ENCODE results near the gene OSBPL1A. TPM values are rescaled to one million over a fixed set of nuclear protein-coding genes. Genes with fewer than 3 reads are reported as not detected.

The OSBPL1A gene
- polyA plus RNA-seq, 2 of the 4 experiments (the other 2 are of a cell fraction) = 10.5 to 22.1 TPM

GRCh38 chr18:24201699-24202687, 195.6 kb downstream of the OSBPL1A start:
- WGBS (ENCODE audit: missing lambda C conversion rate) = 68% methylated on average over 8 of the region's 8 CpGs
- DNase-seq (ENCODE audit: low read depth in 1 of 2, low spot score in 1 of 2) (no peak), ATAC-seq (no peak), FAIRE-seq (no peak)
- Histone ChIP-seq H3K4me2 (no peak overlapping the region), H3K4me1 (no peaks in the 10 kb centered on the region), H3K9me3 (no peaks in the 10 kb centered on the region), H3K4me3 (no peak overlapping the region), H3K27ac (no peak overlapping the region)
- ChIA-PET POLR2A (interaction anchor here (0.9 kb wide), 1 partner anchor 64 kb away, joined by 3 read pairs; the partner anchor contains the start of gene CABYR), CTCF (interaction anchor here (1.0 kb wide), 1 partner anchor 10 kb away, joined by 3 read pairs; no protein-coding TSS in a partner anchor)
- TF ChIP-seq CHD4 (IDR thresholded peaks at IDR 0.05; ENCODE audit: borderline replicate concordance) (no peak), GATA3 (IDR thresholded peaks at IDR 0.05; ENCODE audit: borderline replicate concordance) (no peak), HDAC2 (IDR thresholded peaks at IDR 0.05) (no peak), EHMT2 (IDR thresholded peaks at IDR 0.05; ENCODE audit: low read depth) (no peak), ZC3H11A (IDR thresholded peaks at IDR 0.05) (no peak), RCOR1 (IDR thresholded peaks at IDR 0.05; ENCODE audit: low read depth, low read length) (no peak), TFCP2L1 (CRISPR knock-in tag; IDR thresholded peaks at IDR 0.05) (no peak), KDM5A (IDR thresholded peaks at IDR 0.05) (no peak), E2F6 (IDR thresholded peaks at IDR 0.05; ENCODE audit: borderline replicate concordance, low read depth) (no peak), RNF2 (IDR thresholded peaks at IDR 0.05; ENCODE audit: borderline replicate concordance, low read depth) (no peak), USF2 (IDR thresholded peaks at IDR 0.05) (no peak), HOXA7 (CRISPR knock-in tag; IDR thresholded peaks at IDR 0.05) (no peak), REST (IDR thresholded peaks at IDR 0.05) (no peak), NR3C1 (IDR thresholded peaks at IDR 0.05) (no peak), PHF8 (IDR thresholded peaks at IDR 0.05; ENCODE audit: borderline replicate concordance, low read depth) (no peak), ZNF302 (CRISPR knock-in tag; IDR thresholded peaks at IDR 0.05) (no peak), EP300 (IDR thresholded peaks at IDR 0.05) (no peak), RAD21 (conservative IDR thresholded peaks at IDR 0.05 in 1 of 2, IDR thresholded peaks at IDR 0.05 in 1 of 2) (no peak)

- Histone ChIP-seq H3K9me3 (no peaks in the 10 kb centered on the region), H3K4me1 (no peaks in the 10 kb centered on the region), H3K27ac (no peak overlapping the region), H3K4me2 (no peak overlapping the region), H3K4me3 (no peak overlapping the region)
- 80% methylated on average over 11 of the region's 11 CpGs for WGBS (ENCODE audit: missing lambda C conversion rate)
- FAIRE-seq (no peak), DNase-seq (ENCODE audit: low read depth in 1 of 2, low spot score in 1 of 2) (no peak), ATAC-seq (no peak)
- ChIA-PET CTCF (interaction anchor here (1.0 kb wide), 1 partner anchor 107 kb away, joined by 3 read pairs; no protein-coding TSS in a partner anchor), POLR2A (no interaction called here)
- TF ChIP-seq ELK1 (IDR thresholded peaks at IDR 0.05; ENCODE audit: low read depth, low read length) = no peak
- TF ChIP-seq ZFP36 (IDR thresholded peaks at IDR 0.05; ENCODE audit: borderline replicate concordance, partially characterized antibody) = no peak
- no peak for TF ChIP-seq POLR2AphosphoS2 (conservative IDR thresholded peaks at IDR 0.05; ENCODE audit: low read length)
- TF ChIP-seq RCOR1 (IDR thresholded peaks at IDR 0.05; ENCODE audit: low read depth, low read length) = no peak
- TF ChIP-seq RFX5 (IDR thresholded peaks at IDR 0.05) = no peak
- TF ChIP-seq RAD21 (conservative IDR thresholded peaks at IDR 0.05 in 1 of 2, IDR thresholded peaks at IDR 0.05 in 1 of 2) = no peak
- TF ChIP-seq ZNF302 (CRISPR knock-in tag; IDR thresholded peaks at IDR 0.05) = no peak
- no peak for TF ChIP-seq RNF2 (IDR thresholded peaks at IDR 0.05; ENCODE audit: borderline replicate concordance, low read depth)
- TF ChIP-seq NFE2L2 (conservative IDR thresholded peaks at IDR 0.05; ENCODE audit: low read length) = no peak
- TF ChIP-seq HDAC2 (IDR thresholded peaks at IDR 0.05) = no peak
- TF ChIP-seq USF2 (IDR thresholded peaks at IDR 0.05) = no peak
- TF ChIP-seq EHF (CRISPR knock-in tag; IDR thresholded peaks at IDR 0.05) = no peak
- no peak for TF ChIP-seq MAFK (IDR thresholded peaks at IDR 0.05; ENCODE audit: partially characterized antibody)
These were observed 196.9 kb downstream of the OSBPL1A start for GRCh38 chr18:24200494-24201290.
